Testis (tissue), 2 donors: ENCODE measurements around the gene ARHGAP23.

Experiments used
- CTCF ChIP-seq, 3 experiments: fragments of 450-650 bp in 2 of 3; fragments of 200-600 bp in 1 of 3; sonication (generic) in 1 of 3; IDR thresholded peaks; one replicate each; pipeline ENCODE4 v1.5.1; 2016 to 2019; ENCODE audit warnings: antibody characterized with exemption in 3 of 3, mild to moderate bottlenecking in 2 of 3, moderate library complexity in 1 of 3
- POLR2A ChIP-seq: fragments of 450-650 bp; IDR thresholded peaks from one replicate; pipeline ENCODE4 v1.6.1; 2017; ENCODE audit warnings: antibody characterized with exemption, mild to moderate bottlenecking, moderate library complexity

GRCh38 chr17:38476549-38476948, 48.3 kb downstream of the ARHGAP23 start:
- TF ChIP-seq CTCF (IDR thresholded peaks at IDR 0.05) (no peak), POLR2A (no peak)
